ENCODE results near the gene OPCML.

DNA sequence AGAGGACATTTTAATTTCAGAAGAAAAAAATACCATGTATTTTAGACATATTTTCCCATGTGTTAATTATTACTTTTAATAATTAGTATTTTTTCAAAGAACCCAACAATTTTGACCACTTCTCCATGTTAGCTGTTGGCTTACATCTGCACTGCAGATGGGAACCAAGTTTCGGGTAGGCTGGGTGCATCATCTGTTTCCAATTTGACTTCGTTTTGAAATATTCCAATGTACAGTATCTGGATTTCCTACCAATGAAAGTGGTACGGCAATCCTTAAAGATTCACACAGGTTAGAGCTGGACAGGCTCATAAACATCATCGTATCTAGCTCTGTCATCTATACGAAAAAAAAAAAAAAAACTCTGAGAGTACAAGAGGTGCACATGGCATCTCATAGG lies 670.2 kb downstream of the OPCML start:
- TF ChIP-seq, protein P1, sequence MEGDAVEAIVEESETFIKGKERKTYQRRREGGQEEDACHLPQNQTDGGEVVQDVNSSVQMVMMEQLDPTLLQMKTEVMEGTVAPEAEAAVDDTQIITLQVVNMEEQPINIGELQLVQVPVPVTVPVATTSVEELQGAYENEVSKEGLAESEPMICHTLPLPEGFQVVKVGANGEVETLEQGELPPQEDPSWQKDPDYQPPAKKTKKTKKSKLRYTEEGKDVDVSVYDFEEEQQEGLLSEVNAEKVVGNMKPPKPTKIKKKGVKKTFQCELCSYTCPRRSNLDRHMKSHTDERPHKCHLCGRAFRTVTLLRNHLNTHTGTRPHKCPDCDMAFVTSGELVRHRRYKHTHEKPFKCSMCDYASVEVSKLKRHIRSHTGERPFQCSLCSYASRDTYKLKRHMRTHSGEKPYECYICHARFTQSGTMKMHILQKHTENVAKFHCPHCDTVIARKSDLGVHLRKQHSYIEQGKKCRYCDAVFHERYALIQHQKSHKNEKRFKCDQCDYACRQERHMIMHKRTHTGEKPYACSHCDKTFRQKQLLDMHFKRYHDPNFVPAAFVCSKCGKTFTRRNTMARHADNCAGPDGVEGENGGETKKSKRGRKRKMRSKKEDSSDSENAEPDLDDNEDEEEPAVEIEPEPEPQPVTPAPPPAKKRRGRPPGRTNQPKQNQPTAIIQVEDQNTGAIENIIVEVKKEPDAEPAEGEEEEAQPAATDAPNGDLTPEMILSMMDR (IDR thresholded peaks at IDR 0.05; ENCODE audit: insufficient read depth, low read length, poor library complexity, severe bottlenecking), result no peak
- TF ChIP-seq EZH2phosphoT487 (conservative IDR thresholded peaks at IDR 0.05; ENCODE audit: low read length), result no peak
